Measurements from ENCODE around the gene ASCC3. TPM values are rescaled to one million over a fixed set of nuclear protein-coding genes. Genes with fewer than 3 reads are reported as not detected.
A peak's percentile ranks its signal among the peaks of the same experiment; 100 is the strongest.

Gene ASCC3
- total RNA-seq: 47.5 TPM

GRCh38 chr6:100880853-100881706 lies at the start of gene ASCC3:
Gene ASCC3, minus strand, starts transcription at chr6:100881329. Its CDS starts 13,332 bp downstream, at chr6:100867997.
- Histone ChIP-seq H3K4me3 (ENCODE audit: low read length) (peak within 1 kb of the TSS; percentile 82), H3K4me1 (ENCODE audit: insufficient read depth, low read length) (peaks cover 27% of the 10 kb centered on the region), H3K27me3 (ENCODE audit: insufficient read depth, low read length) (no peaks in the 10 kb centered on the region), H3K9me3 (ENCODE audit: low read depth, low read length) (no peaks in the 10 kb centered on the region)

- no peaks in the 10 kb centered on the region for H3K27me3 ChIP-seq (ENCODE audit: insufficient read depth, low read length)
- no peak overlapping the region for H3K4me3 ChIP-seq (ENCODE audit: low read length)
- H3K4me1 ChIP-seq (ENCODE audit: insufficient read depth, low read length): no peaks in the 10 kb centered on the region
- H3K9me3 ChIP-seq (ENCODE audit: low read depth, low read length): no peaks in the 10 kb centered on the region
Observed at GRCh38 chr6:100925749-100926148, 44.6 kb upstream of the ASCC3 start.

- no peaks in the 10 kb centered on the region for H3K4me1 ChIP-seq (ENCODE audit: insufficient read depth, low read length)
- H3K27me3 ChIP-seq (ENCODE audit: insufficient read depth, low read length): no peaks in the 10 kb centered on the region
- H3K9me3 ChIP-seq (ENCODE audit: low read depth, low read length): no peaks in the 10 kb centered on the region
- H3K4me3 ChIP-seq (ENCODE audit: low read length): no peak overlapping the region
Observed at GRCh38 chr6:100924534-100925227, 43.6 kb upstream of the ASCC3 start.

- no peaks in the 10 kb centered on the region for H3K4me1 ChIP-seq (ENCODE audit: insufficient read depth, low read length)
- H3K9me3 ChIP-seq (ENCODE audit: low read depth, low read length): no peaks in the 10 kb centered on the region
- H3K4me3 ChIP-seq (ENCODE audit: low read length): no peak overlapping the region
- H3K27me3 ChIP-seq (ENCODE audit: insufficient read depth, low read length): peaks cover 4% of the 10 kb centered on the region
Observed at GRCh38 chr6:100923481-100924165, 42.5 kb upstream of the ASCC3 start.

- H3K9me3 ChIP-seq (ENCODE audit: low read depth, low read length): no peaks in the 10 kb centered on the region
- no peaks in the 10 kb centered on the region for H3K4me1 ChIP-seq (ENCODE audit: insufficient read depth, low read length)
- H3K4me3 ChIP-seq (ENCODE audit: low read length): no peak overlapping the region
- H3K27me3 ChIP-seq (ENCODE audit: insufficient read depth, low read length): peaks cover 4% of the 10 kb centered on the region
Observed at GRCh38 chr6:100920028-100920605, 39.0 kb upstream of the ASCC3 start.

GRCh38 chr6:100918152-100918551 lies 37.0 kb upstream of the ASCC3 start:
- Histone ChIP-seq H3K4me3 (ENCODE audit: low read length) (no peak overlapping the region), H3K9me3 (ENCODE audit: low read depth, low read length) (no peaks in the 10 kb centered on the region), H3K4me1 (ENCODE audit: insufficient read depth, low read length) (no peaks in the 10 kb centered on the region), H3K27me3 (ENCODE audit: insufficient read depth, low read length) (peaks cover 4% of the 10 kb centered on the region)

- Histone ChIP-seq H3K4me1 (ENCODE audit: insufficient read depth, low read length) (no peaks in the 10 kb centered on the region), H3K9me3 (ENCODE audit: low read depth, low read length) (no peaks in the 10 kb centered on the region), H3K4me3 (ENCODE audit: low read length) (no peak overlapping the region), H3K27me3 (ENCODE audit: insufficient read depth, low read length) (peaks cover 4% of the 10 kb centered on the region)
Observed at GRCh38 chr6:100915876-100916275, 34.7 kb upstream of the ASCC3 start.

- H3K27me3 ChIP-seq (ENCODE audit: insufficient read depth, low read length): no peaks in the 10 kb centered on the region
- no peaks in the 10 kb centered on the region for H3K9me3 ChIP-seq (ENCODE audit: low read depth, low read length)
- H3K4me3 ChIP-seq (ENCODE audit: low read length): no peak overlapping the region
- H3K4me1 ChIP-seq (ENCODE audit: insufficient read depth, low read length): no peaks in the 10 kb centered on the region
Observed at GRCh38 chr6:100913400-100914276, 32.5 kb upstream of the ASCC3 start.

GRCh38 chr6:100906325-100906724 lies 25.2 kb upstream of the ASCC3 start:
- no peaks in the 10 kb centered on the region for H3K4me1 ChIP-seq (ENCODE audit: insufficient read depth, low read length)
- no peaks in the 10 kb centered on the region for H3K9me3 ChIP-seq (ENCODE audit: low read depth, low read length)
- H3K27me3 ChIP-seq (ENCODE audit: insufficient read depth, low read length): peaks cover 3% of the 10 kb centered on the region
- no peak overlapping the region for H3K4me3 ChIP-seq (ENCODE audit: low read length)

- H3K27me3 ChIP-seq (ENCODE audit: insufficient read depth, low read length): peaks cover 3% of the 10 kb centered on the region
- no peaks in the 10 kb centered on the region for H3K9me3 ChIP-seq (ENCODE audit: low read depth, low read length)
- H3K4me1 ChIP-seq (ENCODE audit: insufficient read depth, low read length): no peaks in the 10 kb centered on the region
- H3K4me3 ChIP-seq (ENCODE audit: low read length): no peak overlapping the region
Observed at GRCh38 chr6:100905067-100905466, 23.9 kb upstream of the ASCC3 start.

- H3K4me1 ChIP-seq (ENCODE audit: insufficient read depth, low read length): no peaks in the 10 kb centered on the region
- peaks cover 3% of the 10 kb centered on the region for H3K27me3 ChIP-seq (ENCODE audit: insufficient read depth, low read length)
- no peak overlapping the region for H3K4me3 ChIP-seq (ENCODE audit: low read length)
- no peaks in the 10 kb centered on the region for H3K9me3 ChIP-seq (ENCODE audit: low read depth, low read length)
Observed at GRCh38 chr6:100904316-100904715, 23.2 kb upstream of the ASCC3 start.

GRCh38 chr6:100901582-100901981 lies 20.5 kb upstream of the ASCC3 start:
- Histone ChIP-seq H3K4me1 (ENCODE audit: insufficient read depth, low read length) (no peaks in the 10 kb centered on the region), H3K4me3 (ENCODE audit: low read length) (no peak overlapping the region), H3K9me3 (ENCODE audit: low read depth, low read length) (no peaks in the 10 kb centered on the region), H3K27me3 (ENCODE audit: insufficient read depth, low read length) (peaks cover 3% of the 10 kb centered on the region)

- no peaks in the 10 kb centered on the region for H3K27me3 ChIP-seq (ENCODE audit: insufficient read depth, low read length)
- no peak overlapping the region for H3K4me3 ChIP-seq (ENCODE audit: low read length)
- H3K4me1 ChIP-seq (ENCODE audit: insufficient read depth, low read length): no peaks in the 10 kb centered on the region
- no peaks in the 10 kb centered on the region for H3K9me3 ChIP-seq (ENCODE audit: low read depth, low read length)
Observed at GRCh38 chr6:100899202-100899601, 18.1 kb upstream of the ASCC3 start.

GRCh38 chr6:100897671-100898070 lies 16.5 kb upstream of the ASCC3 start:
- Histone ChIP-seq H3K27me3 (ENCODE audit: insufficient read depth, low read length) (no peaks in the 10 kb centered on the region), H3K4me3 (ENCODE audit: low read length) (no peak overlapping the region), H3K9me3 (ENCODE audit: low read depth, low read length) (no peaks in the 10 kb centered on the region), H3K4me1 (ENCODE audit: insufficient read depth, low read length) (no peaks in the 10 kb centered on the region)
